ENCODE data around the gene DUS1L.
"Not testable (repeated sequence)": the region's sequence is repeated elsewhere in the genome, so short reads cannot be mapped to it uniquely, and the experiment has no call there.

DUS1L gene

DNA sequence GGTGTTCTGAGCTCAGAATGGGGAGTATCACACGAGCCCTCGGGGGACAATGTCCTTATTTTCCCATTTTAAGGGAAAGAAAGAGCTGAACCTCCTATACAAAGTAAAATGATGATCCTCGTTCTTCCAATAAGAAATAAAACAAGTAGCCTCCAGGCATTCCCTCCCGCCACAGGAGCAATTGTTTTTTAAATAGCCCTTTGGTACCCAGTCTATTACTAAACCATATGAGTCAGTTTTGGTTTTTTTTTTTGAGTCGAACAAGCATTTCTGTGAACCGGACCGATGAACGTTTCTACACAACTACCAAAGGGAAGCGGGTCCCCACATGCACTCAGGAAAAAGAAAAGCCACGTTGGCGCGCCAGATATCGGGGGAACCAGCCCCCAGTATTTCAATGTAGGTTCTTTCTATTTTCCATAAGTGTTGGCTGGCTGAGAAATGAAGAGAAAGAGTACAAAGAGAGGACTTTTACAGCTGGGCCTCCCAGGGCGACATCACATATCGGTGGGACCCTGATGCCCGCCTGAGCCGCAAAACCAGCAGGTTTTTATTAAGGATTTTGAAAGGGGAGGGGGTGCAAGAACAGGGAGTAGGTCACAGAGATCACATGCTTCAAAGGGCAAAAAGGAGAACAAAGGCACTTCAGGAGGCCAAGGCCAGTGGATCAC is 24.3 kb downstream of the DUS1L start:
- TF ChIP-seq, protein P1, sequence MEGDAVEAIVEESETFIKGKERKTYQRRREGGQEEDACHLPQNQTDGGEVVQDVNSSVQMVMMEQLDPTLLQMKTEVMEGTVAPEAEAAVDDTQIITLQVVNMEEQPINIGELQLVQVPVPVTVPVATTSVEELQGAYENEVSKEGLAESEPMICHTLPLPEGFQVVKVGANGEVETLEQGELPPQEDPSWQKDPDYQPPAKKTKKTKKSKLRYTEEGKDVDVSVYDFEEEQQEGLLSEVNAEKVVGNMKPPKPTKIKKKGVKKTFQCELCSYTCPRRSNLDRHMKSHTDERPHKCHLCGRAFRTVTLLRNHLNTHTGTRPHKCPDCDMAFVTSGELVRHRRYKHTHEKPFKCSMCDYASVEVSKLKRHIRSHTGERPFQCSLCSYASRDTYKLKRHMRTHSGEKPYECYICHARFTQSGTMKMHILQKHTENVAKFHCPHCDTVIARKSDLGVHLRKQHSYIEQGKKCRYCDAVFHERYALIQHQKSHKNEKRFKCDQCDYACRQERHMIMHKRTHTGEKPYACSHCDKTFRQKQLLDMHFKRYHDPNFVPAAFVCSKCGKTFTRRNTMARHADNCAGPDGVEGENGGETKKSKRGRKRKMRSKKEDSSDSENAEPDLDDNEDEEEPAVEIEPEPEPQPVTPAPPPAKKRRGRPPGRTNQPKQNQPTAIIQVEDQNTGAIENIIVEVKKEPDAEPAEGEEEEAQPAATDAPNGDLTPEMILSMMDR (IDR thresholded peaks at IDR 0.05; ENCODE audit: low read depth, low read length), result no peak
- TF ChIP-seq MAX (IDR thresholded peaks at IDR 0.05; ENCODE audit: low read depth, low read length) (no peak), MYC (IDR thresholded peaks at IDR 0.05; ENCODE audit: low read depth, low read length) (no peak), POLR2A (IDR thresholded peaks at IDR 0.05; ENCODE audit: extremely low read depth, insufficient read length) (no peak)
- H3K4me3 ChIP-seq (ENCODE audit: low read depth, low read length), result no peak overlapping the region
- no peak for DNase-seq (ENCODE audit: low read depth)

- no peak for DNase-seq (ENCODE audit: low read depth)
- no peak for TF ChIP-seq MAX (IDR thresholded peaks at IDR 0.05; ENCODE audit: low read depth, low read length)
- TF ChIP-seq POLR2A (IDR thresholded peaks at IDR 0.05; ENCODE audit: extremely low read depth, insufficient read length), result no peak
- TF ChIP-seq, protein P1 (IDR thresholded peaks at IDR 0.05; ENCODE audit: low read depth, low read length), result no peak
- no peak for TF ChIP-seq MYC (IDR thresholded peaks at IDR 0.05; ENCODE audit: low read depth, low read length)
- H3K4me3 ChIP-seq (ENCODE audit: low read depth, low read length), result no peak overlapping the region
These were observed 25.8 kb downstream of the DUS1L start for GRCh38 chr17:82039695-82040299.

- not testable (repeated sequence) for H3K4me3 ChIP-seq (ENCODE audit: low read depth, low read length); DNase-seq (ENCODE audit: low read depth)
These were observed 26.7 kb downstream of the DUS1L start for GRCh38 chr17:82038796-82039409.

DNA sequence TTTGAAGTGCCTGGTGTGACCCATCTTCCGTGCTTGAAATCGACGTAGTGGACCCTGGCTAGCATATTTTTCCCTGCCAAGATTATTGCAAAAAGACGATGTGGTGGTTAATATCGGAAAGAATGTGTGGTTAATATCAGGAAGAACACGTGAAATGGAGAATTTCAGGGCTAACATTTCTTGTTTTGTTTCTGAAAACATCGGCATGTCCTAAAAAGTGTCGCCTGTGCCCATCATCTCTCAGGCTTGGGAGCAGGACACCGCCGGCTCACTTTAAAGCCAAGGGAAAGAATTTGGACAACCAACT is 27.8 kb downstream of the DUS1L start:
- TF ChIP-seq, protein P1 (IDR thresholded peaks at IDR 0.05; ENCODE audit: low read depth, low read length), result no peak
- TF ChIP-seq MAX (IDR thresholded peaks at IDR 0.05; ENCODE audit: low read depth, low read length) (no peak), POLR2A (IDR thresholded peaks at IDR 0.05; ENCODE audit: extremely low read depth, insufficient read length) (no peak), MYC (IDR thresholded peaks at IDR 0.05; ENCODE audit: low read depth, low read length) (no peak)
- DNase-seq (ENCODE audit: low read depth), result no peak
- H3K4me3 ChIP-seq (ENCODE audit: low read depth, low read length), result peak overlapping the region; percentile 36

DNA sequence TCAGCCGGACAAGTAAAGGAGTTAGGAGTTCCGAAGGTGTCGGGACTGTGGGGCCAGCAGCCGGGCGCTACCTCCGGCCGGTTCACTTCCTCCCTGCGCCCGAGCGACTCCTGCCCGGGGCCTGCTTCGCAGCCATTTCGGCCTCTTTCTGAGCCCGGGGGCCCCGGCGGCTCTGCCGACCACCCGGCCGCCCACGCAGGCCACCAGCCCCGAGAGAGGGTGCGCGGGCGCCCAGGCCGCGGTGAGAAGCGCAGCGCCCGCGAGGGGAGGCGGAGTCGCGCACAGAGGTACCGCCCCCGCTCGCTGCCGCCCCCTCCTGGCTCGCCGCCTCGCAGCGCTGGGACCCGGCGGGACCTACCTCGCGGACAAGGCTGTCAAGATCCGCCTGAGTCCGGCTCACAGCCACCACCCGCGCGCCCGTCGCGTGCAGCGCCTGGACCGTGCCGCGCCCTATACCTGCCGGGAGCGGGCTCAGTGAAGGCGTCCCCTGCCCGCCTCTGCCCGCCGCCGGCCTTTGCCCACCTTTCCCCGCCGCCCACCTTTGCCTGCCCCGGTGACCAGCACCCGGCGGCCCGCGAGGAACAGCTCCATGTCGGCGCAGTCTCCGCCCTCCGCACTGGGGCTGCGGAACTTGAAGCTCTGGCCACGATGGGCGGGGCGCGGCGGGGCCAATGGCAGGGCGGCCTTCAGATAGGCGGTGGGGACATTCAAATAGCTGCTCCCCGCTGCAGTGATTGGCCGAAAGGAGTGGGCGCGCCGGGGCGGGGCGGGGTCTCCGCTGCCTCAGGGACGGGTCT is 28.3 kb downstream of the DUS1L start, which contains the start of gene DCXR:
TSS of gene DCXR (minus strand) at position 606 of the 797 bp plus-strand sequence. CDS start at position 591, 15 bp downstream.
- DNase-seq (ENCODE audit: low read depth), result peak; percentile 98

More for the DNA sequence above, 28.3 kb downstream of the DUS1L start, which contains the start of gene DCXR:
- TF ChIP-seq, protein P1 (IDR thresholded peaks at IDR 0.05; ENCODE audit: low read depth, low read length), result peak; percentile 58
- TF ChIP-seq MYC (IDR thresholded peaks at IDR 0.05; ENCODE audit: low read depth, low read length), result peak; percentile 89
- TF ChIP-seq POLR2A (IDR thresholded peaks at IDR 0.05; ENCODE audit: extremely low read depth, insufficient read length), result peak; percentile 95
- peak; percentile 57 for TF ChIP-seq MAX (IDR thresholded peaks at IDR 0.05; ENCODE audit: low read depth, low read length)
- peak within 1 kb of the TSS; percentile 75 for H3K4me3 ChIP-seq (ENCODE audit: low read depth, low read length)
